HepG2 (cell line): ENCODE data around the gene NPB. TPM values are rescaled to one million over a fixed set of nuclear protein-coding genes. Genes with fewer than 3 reads are reported as not detected.

Source experiments
- ATF1 ChIP-seq: IDR thresholded peaks from 2 replicates; pipeline ENCODE4 v1.6.1; 2016; ENCODE audit warnings: mild to moderate bottlenecking, control low read depth
- CREBL2 ChIP-seq: sonication (generic); formaldehyde crosslinking; IDR thresholded peaks from 2 replicates; pipeline ENCODE4 v1.8.1; 2023; ENCODE audit warnings: missing genetic modification reagents, mild to moderate bottlenecking, borderline replicate concordance
- EED ChIP-seq: sonication (generic); formaldehyde crosslinking; IDR thresholded peaks from 2 replicates; pipeline ENCODE4 v1.5.0; 2020; ENCODE audit warnings: mild to moderate bottlenecking, missing genetic modification reagents
- FIP1L1 ChIP-seq: fragments of 200-400 bp; formaldehyde crosslinking; IDR thresholded peaks from 2 replicates; pipeline ENCODE4 v1.6.1; 2018; ENCODE audit warnings: low read depth, mild to moderate bottlenecking, low read length, moderate library complexity, borderline replicate concordance; ENCODE audit not compliant: insufficient read depth
- GATAD2A ChIP-seq: IDR thresholded peaks from 2 replicates; pipeline ENCODE4 v1.6.1; 2016
- JUND ChIP-seq: sonication (generic); formaldehyde crosslinking; IDR thresholded peaks from 2 replicates; pipeline ENCODE4 v1.8.0; 2022; ENCODE audit warnings: mild to moderate bottlenecking, missing genetic modification reagents
- KDM2A ChIP-seq: sonication (generic); formaldehyde crosslinking; IDR thresholded peaks from 2 replicates; pipeline ENCODE4 v1.4.0; 2020; ENCODE audit warnings: low read depth, missing genetic modification reagents, borderline replicate concordance
- MXD4 ChIP-seq: IDR thresholded peaks from 2 replicates; pipeline ENCODE4 v1.6.1; 2016; ENCODE audit warnings: mild to moderate bottlenecking, missing biosample characterization, missing genetic modification reagents
- NR2F1 ChIP-seq, 2 experiments: fragments of 450-650 bp in 1 of 2; formaldehyde crosslinking in 1 of 2; IDR thresholded peaks; 2 replicates each; pipeline versions ENCODE4 v1.5.0 to v1.6.1; 2016 to 2020; ENCODE audit warnings: mild to moderate bottlenecking in 1 of 2, missing compliant biosample characterization in 1 of 2, missing genetic modification reagents in 1 of 2, moderate library complexity in 1 of 2
- PHF21A ChIP-seq: sonication (generic); formaldehyde crosslinking; IDR thresholded peaks from 2 replicates; pipeline ENCODE4 v1.5.0; 2020; ENCODE audit warnings: mild to moderate bottlenecking, missing genetic modification reagents
- RNF219 ChIP-seq: sonication (generic); formaldehyde crosslinking; IDR thresholded peaks from 2 replicates; pipeline ENCODE4 v1.5.0; 2020; ENCODE audit warnings: mild to moderate bottlenecking, missing genetic modification reagents
- TERF1 ChIP-seq: sonication (generic); formaldehyde crosslinking; IDR thresholded peaks from 2 replicates; pipeline ENCODE4 v1.8.0; 2022; ENCODE audit warnings: mild to moderate bottlenecking, missing genetic modification reagents, moderate library complexity
- TFAP4 ChIP-seq: sonication (generic); IDR thresholded peaks from 2 replicates; pipeline ENCODE4 v1.6.1; 2016; ENCODE audit warnings: low read depth, borderline replicate concordance
- TFE3 ChIP-seq: IDR thresholded peaks from 2 replicates; pipeline ENCODE4 v1.6.1; 2016
- THYN1 ChIP-seq: sonication (generic); formaldehyde crosslinking; IDR thresholded peaks from 2 replicates; pipeline ENCODE4 v1.8.1; 2023; ENCODE audit warnings: low read depth, mild to moderate bottlenecking, moderate library complexity, missing genetic modification reagents, borderline replicate concordance
- ZBTB21 ChIP-seq: sonication (generic); formaldehyde crosslinking; IDR thresholded peaks from 2 replicates; pipeline ENCODE4 v1.4.0; 2020; ENCODE audit warnings: missing genetic modification reagents
- ZFYVE20 ChIP-seq: sonication (generic); formaldehyde crosslinking; IDR thresholded peaks from 2 replicates; pipeline ENCODE4 v1.8.0; 2023; ENCODE audit warnings: low read depth, mild to moderate bottlenecking, moderate library complexity, missing genetic modification reagents, borderline replicate concordance
- ZNF12 ChIP-seq: sonication (generic); formaldehyde crosslinking; IDR thresholded peaks from 2 replicates; pipeline ENCODE4 v1.5.0; 2020; ENCODE audit warnings: missing genetic modification reagents
- ZNF260 ChIP-seq: sonication (generic); formaldehyde crosslinking; IDR thresholded peaks from 2 replicates; pipeline ENCODE4 v1.4.0; 2020; ENCODE audit warnings: missing genetic modification reagents, low read depth, mild to moderate bottlenecking, borderline replicate concordance
- ZNF790 ChIP-seq: sonication (generic); formaldehyde crosslinking; IDR thresholded peaks from 2 replicates; pipeline ENCODE4 v1.8.0; 2022; ENCODE audit warnings: missing genetic modification reagents, mild to moderate bottlenecking, borderline replicate concordance
- polyA plus RNA-seq, 8 experiments: library from polyadenylated mRNA; depleted of rRNA in 3 of 8; stranded (reverse) in 7 of 8; unstranded in 1 of 8; fragments of >200 nt; fragmentation: Illumina TruSeq in 4 of 8; extraction: Trizol in 4 of 8; gene quantifications; 2 replicates each; pipeline versions ENCODE4 v1.2.1 to v1.2.3, GENCODE V29; 2011 to 2016; ENCODE audit warnings: low read depth in 4 of 8, missing spikeins in 1 of 8, mixed read lengths in 1 of 8; ENCODE audit not compliant: insufficient read depth in 1 of 8
- total RNA-seq, 5 experiments: library from RNA; depleted of rRNA; stranded (reverse); fragments of >200 nt; fragmentation: Illumina TruSeq; extraction: Trizol; gene quantifications; 2 replicates each; pipeline ENCODE4 v1.2.3, GENCODE V29; 2016; ENCODE audit warnings: low read depth in 1 of 5

The NPB gene
- total and polyA plus RNA-seq, 2 of the 13 experiments (the other 11 are each of a cell fraction or from before 2014, with no cell fraction given), result 0.11 to 0.93 TPM

- TF ChIP-seq RNF219 (no peak; the same call in 1 of the 2 replicates), ZNF12 (CRISPR knock-in tag) (peak; percentile 43; the same call in 1 of the 2 replicates), ZFYVE20 (CRISPR knock-in tag) (peak; percentile 68; the same call in 1 of the 2 replicates), CREBL2 (CRISPR knock-in tag) (peak; percentile 94), GATAD2A (peak; percentile 51; the same call in 1 of the 2 replicates), NR2F1 (CRISPR knock-in tag; IDR thresholded peaks at IDR 0.05) (peak in 1 of 2 experiments; percentile 10; a peak in 1 of 4 replicates), ZNF790 (CRISPR knock-in tag) (peak; percentile 92), THYN1 (no peak), TFAP4 (peak; percentile 9; the same call in 1 of the 2 replicates), ZBTB21 (no peak), KDM2A (peak; percentile 97), ZNF260 (CRISPR knock-in tag) (no peak), JUND (peak; percentile 84), FIP1L1 (no peak), TERF1 (CRISPR knock-in tag) (0 out of 2 replicates have a peak, but pooled peaks have one; percentile 75), MXD4 (peak; percentile 95), TFE3 (CRISPR knock-in tag) (peak; percentile 97), PHF21A (CRISPR knock-in tag) (peak; percentile 42; the same call in 1 of the 2 replicates), ATF1 (CRISPR knock-in tag) (no peak), EED (CRISPR knock-in tag) (no peak)
These were observed 30.4 kb upstream of the NPB start (continued) for GRCh38 chr17:81871387-81872230.
